Measurements from ENCODE around the gene SOX13. TPM values are rescaled to one million over a fixed set of nuclear protein-coding genes. Genes with fewer than 3 reads are reported as not detected.

Gene SOX13
- total and polyA plus RNA-seq, 9 of the 15 experiments (the other 6 are each of a cell fraction or from before 2014, with no cell fraction given): 0.03 to 0.35 (median 0.06) TPM; not detected in 5

DNA sequence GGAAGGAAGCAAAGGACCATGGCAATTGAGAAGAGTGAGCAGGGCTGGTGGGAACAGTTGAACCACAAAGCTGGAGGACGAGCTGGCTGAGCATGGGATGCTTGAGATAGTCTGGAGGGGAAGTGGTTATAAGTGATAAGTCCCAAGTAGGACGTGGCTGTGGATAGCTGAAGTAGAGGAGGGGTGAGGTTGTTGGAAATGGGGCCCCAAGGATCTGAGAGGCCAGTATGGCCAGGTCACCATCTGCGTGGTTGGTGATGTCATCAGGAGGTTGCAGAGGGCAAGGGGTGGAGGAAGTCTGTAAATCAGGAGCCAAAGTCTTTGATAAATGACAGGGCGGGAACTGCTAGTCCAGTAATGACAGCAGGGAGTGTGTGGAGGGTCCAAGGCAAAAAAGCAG is 104.2 kb downstream of the SOX13 start (continued):
- TF ChIP-seq, protein P1, sequence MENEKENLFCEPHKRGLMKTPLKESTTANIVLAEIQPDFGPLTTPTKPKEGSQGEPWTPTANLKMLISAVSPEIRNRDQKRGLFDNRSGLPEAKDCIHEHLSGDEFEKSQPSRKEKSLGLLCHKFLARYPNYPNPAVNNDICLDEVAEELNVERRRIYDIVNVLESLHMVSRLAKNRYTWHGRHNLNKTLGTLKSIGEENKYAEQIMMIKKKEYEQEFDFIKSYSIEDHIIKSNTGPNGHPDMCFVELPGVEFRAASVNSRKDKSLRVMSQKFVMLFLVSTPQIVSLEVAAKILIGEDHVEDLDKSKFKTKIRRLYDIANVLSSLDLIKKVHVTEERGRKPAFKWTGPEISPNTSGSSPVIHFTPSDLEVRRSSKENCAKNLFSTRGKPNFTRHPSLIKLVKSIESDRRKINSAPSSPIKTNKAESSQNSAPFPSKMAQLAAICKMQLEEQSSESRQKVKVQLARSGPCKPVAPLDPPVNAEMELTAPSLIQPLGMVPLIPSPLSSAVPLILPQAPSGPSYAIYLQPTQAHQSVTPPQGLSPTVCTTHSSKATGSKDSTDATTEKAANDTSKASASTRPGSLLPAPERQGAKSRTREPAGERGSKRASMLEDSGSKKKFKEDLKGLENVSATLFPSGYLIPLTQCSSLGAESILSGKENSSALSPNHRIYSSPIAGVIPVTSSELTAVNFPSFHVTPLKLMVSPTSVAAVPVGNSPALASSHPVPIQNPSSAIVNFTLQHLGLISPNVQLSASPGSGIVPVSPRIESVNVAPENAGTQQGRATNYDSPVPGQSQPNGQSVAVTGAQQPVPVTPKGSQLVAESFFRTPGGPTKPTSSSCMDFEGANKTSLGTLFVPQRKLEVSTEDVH (IDR thresholded peaks at IDR 0.05; ENCODE audit: low read depth, partially characterized antibody): peak; percentile 70
- TF ChIP-seq NR2C2 (CRISPR knock-in tag; IDR thresholded peaks at IDR 0.05) (peak; percentile 58), NR2C2 (tag; IDR thresholded peaks at IDR 0.05) (peak; percentile 84), NCOA4 (IDR thresholded peaks at IDR 0.05; ENCODE audit: partially characterized antibody) (no peak), ZNF707 (CRISPR knock-in tag; conservative IDR thresholded peaks at IDR 0.05) (no peak), JUNB (CRISPR knock-in tag; conservative IDR thresholded peaks at IDR 0.05) (peak; percentile 82), TBP (optimal IDR thresholded peaks at IDR 0.05; ENCODE audit: low read depth, low read length) (no peak), BRD9 (IDR thresholded peaks at IDR 0.05; ENCODE audit: low read depth, partially characterized antibody) (peak; percentile 43)
- TF ChIP-seq, protein P2, sequence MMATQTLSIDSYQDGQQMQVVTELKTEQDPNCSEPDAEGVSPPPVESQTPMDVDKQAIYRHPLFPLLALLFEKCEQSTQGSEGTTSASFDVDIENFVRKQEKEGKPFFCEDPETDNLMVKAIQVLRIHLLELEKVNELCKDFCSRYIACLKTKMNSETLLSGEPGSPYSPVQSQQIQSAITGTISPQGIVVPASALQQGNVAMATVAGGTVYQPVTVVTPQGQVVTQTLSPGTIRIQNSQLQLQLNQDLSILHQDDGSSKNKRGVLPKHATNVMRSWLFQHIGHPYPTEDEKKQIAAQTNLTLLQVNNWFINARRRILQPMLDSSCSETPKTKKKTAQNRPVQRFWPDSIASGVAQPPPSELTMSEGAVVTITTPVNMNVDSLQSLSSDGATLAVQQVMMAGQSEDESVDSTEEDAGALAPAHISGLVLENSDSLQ (IDR thresholded peaks at IDR 0.05): peak; percentile 94
- TF ChIP-seq, protein P3, sequence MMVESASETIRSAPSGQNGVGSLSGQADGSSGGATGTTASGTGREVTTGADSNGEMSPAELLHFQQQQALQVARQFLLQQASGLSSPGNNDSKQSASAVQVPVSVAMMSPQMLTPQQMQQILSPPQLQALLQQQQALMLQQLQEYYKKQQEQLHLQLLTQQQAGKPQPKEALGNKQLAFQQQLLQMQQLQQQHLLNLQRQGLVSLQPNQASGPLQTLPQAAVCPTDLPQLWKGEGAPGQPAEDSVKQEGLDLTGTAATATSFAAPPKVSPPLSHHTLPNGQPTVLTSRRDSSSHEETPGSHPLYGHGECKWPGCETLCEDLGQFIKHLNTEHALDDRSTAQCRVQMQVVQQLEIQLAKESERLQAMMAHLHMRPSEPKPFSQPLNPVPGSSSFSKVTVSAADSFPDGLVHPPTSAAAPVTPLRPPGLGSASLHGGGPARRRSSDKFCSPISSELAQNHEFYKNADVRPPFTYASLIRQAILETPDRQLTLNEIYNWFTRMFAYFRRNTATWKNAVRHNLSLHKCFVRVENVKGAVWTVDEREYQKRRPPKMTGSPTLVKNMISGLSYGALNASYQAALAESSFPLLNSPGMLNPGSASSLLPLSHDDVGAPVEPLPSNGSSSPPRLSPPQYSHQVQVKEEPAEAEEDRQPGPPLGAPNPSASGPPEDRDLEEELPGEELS (CRISPR knock-in tag; IDR thresholded peaks at IDR 0.05; ENCODE audit: borderline replicate concordance): peak; percentile 82; the same call in 1 of the 2 replicates

Other genes with a start within 250 kb of the SOX13 start
- gene SNRPE, start 211.5 kb upstream of the SOX13 start, total RNA-seq (2014; rRNA removed): 158 and 216 TPM in 2 replicates
- 595 and 636 TPM in 2 replicates for gene SNRPE, start 211.5 kb upstream of the SOX13 start, total RNA-seq (2014; rRNA removed; fragmentation: Illumina TruSeq; extraction: Trizol)
- 301 and 351 TPM in 2 replicates for gene SNRPE, start 211.5 kb upstream of the SOX13 start, total RNA-seq (2015; rRNA removed; fragmentation: Illumina TruSeq; extraction: Trizol)
- 442 and 541 TPM in 2 replicates for gene SNRPE, start 211.5 kb upstream of the SOX13 start, total RNA-seq (2021)
- gene SNRPE, start 211.5 kb upstream of the SOX13 start, polyA plus RNA-seq (2011; rRNA removed): 431 and 603 TPM in 2 replicates
- 376 and 415 TPM in 2 replicates for gene SNRPE, start 211.5 kb upstream of the SOX13 start, polyA plus RNA-seq (2014; fragmentation: Illumina TruSeq; extraction: Trizol)
- 1,000 to 10,000 TPM; 1,614 to 1,893 TPM for gene SNRPE, start 211.5 kb upstream of the SOX13 start, polyA plus RNA-seq (2014; fragmentation: Nextera tagmentation; extraction: Ambion mirVana)
- gene SNRPE, start 211.5 kb upstream of the SOX13 start, polyA plus RNA-seq (2014; rRNA removed): 381 and 487 TPM in 2 replicates
- 0.05 TPM in 1 of 2 replicates, not detected in the other for gene ETNK2, start 78.9 kb downstream of the SOX13 start, total RNA-seq (2014; rRNA removed)
- gene ETNK2, start 78.9 kb downstream of the SOX13 start, total RNA-seq (2014; rRNA removed; fragmentation: Illumina TruSeq; extraction: Trizol): not detected in 2 replicates
- gene ETNK2, start 78.9 kb downstream of the SOX13 start, total RNA-seq (2015; rRNA removed; fragmentation: Illumina TruSeq; extraction: Trizol): not detected in 2 replicates
- gene ETNK2, start 78.9 kb downstream of the SOX13 start, total RNA-seq (2021): 0.13 TPM in 2 replicates
- gene ETNK2, start 78.9 kb downstream of the SOX13 start, polyA plus RNA-seq (2011; rRNA removed): 0.38 and 0.51 TPM in 2 replicates
- gene ETNK2, start 78.9 kb downstream of the SOX13 start, polyA plus RNA-seq (2014; fragmentation: Illumina TruSeq; extraction: Trizol): 0.16 and 0.30 TPM in 2 replicates
- gene ETNK2, start 78.9 kb downstream of the SOX13 start, polyA plus RNA-seq (2014; fragmentation: Nextera tagmentation; extraction: Ambion mirVana): not detected
- 0.03 TPM in 1 of 2 replicates, not detected in the other for gene ETNK2, start 78.9 kb downstream of the SOX13 start, polyA plus RNA-seq (2014; rRNA removed)
- 2.7 and 3.6 TPM in 2 replicates for gene REN, start 93.2 kb downstream of the SOX13 start, total RNA-seq (2014; rRNA removed)
- gene REN, start 93.2 kb downstream of the SOX13 start, total RNA-seq (2014; rRNA removed; fragmentation: Illumina TruSeq; extraction: Trizol): 1.3 and 1.7 TPM in 2 replicates
- gene REN, start 93.2 kb downstream of the SOX13 start, total RNA-seq (2015; rRNA removed; fragmentation: Illumina TruSeq; extraction: Trizol): 8.6 and 9.9 TPM in 2 replicates
- 1.7 and 1.9 TPM in 2 replicates for gene REN, start 93.2 kb downstream of the SOX13 start, total RNA-seq (2021)
- gene REN, start 93.2 kb downstream of the SOX13 start, polyA plus RNA-seq (2011; rRNA removed): 0.73 and 5.8 TPM in 2 replicates
- gene REN, start 93.2 kb downstream of the SOX13 start, polyA plus RNA-seq (2014; fragmentation: Illumina TruSeq; extraction: Trizol): 2.9 and 3.1 TPM in 2 replicates
- gene REN, start 93.2 kb downstream of the SOX13 start, polyA plus RNA-seq (2014; fragmentation: Nextera tagmentation; extraction: Ambion mirVana): 1 to 10 TPM; 3.1 to 3.9 TPM
- gene REN, start 93.2 kb downstream of the SOX13 start, polyA plus RNA-seq (2014; rRNA removed): 1.9 and 2.0 TPM in 2 replicates
- gene KISS1, start 123.4 kb downstream of the SOX13 start, total RNA-seq (2014; rRNA removed): not detected in 2 replicates
- not detected in 2 replicates for gene KISS1, start 123.4 kb downstream of the SOX13 start, total RNA-seq (2014; rRNA removed; fragmentation: Illumina TruSeq; extraction: Trizol)
- not detected in 2 replicates for gene KISS1, start 123.4 kb downstream of the SOX13 start, total RNA-seq (2015; rRNA removed; fragmentation: Illumina TruSeq; extraction: Trizol)
- gene KISS1, start 123.4 kb downstream of the SOX13 start, total RNA-seq (2021): not detected in 2 replicates
- gene KISS1, start 123.4 kb downstream of the SOX13 start, polyA plus RNA-seq (2011; rRNA removed): 0.31 TPM in 1 of 2 replicates, not detected in the other
- not detected in 2 replicates for gene KISS1, start 123.4 kb downstream of the SOX13 start, polyA plus RNA-seq (2014; fragmentation: Illumina TruSeq; extraction: Trizol)
- gene KISS1, start 123.4 kb downstream of the SOX13 start, polyA plus RNA-seq (2014; fragmentation: Nextera tagmentation; extraction: Ambion mirVana): not detected
- not detected in 2 replicates for gene KISS1, start 123.4 kb downstream of the SOX13 start, polyA plus RNA-seq (2014; rRNA removed)
- not detected in 2 replicates for gene GOLT1A, start 140.9 kb downstream of the SOX13 start, total RNA-seq (2014; rRNA removed)
- gene GOLT1A, start 140.9 kb downstream of the SOX13 start, total RNA-seq (2014; rRNA removed; fragmentation: Illumina TruSeq; extraction: Trizol): not detected in 2 replicates
- gene GOLT1A, start 140.9 kb downstream of the SOX13 start, total RNA-seq (2015; rRNA removed; fragmentation: Illumina TruSeq; extraction: Trizol): not detected in 2 replicates
- not detected in 2 replicates for gene GOLT1A, start 140.9 kb downstream of the SOX13 start, total RNA-seq (2021)
- gene GOLT1A, start 140.9 kb downstream of the SOX13 start, polyA plus RNA-seq (2011; rRNA removed): not detected in 2 replicates
- gene GOLT1A, start 140.9 kb downstream of the SOX13 start, polyA plus RNA-seq (2014; fragmentation: Illumina TruSeq; extraction: Trizol): not detected in 2 replicates
- gene GOLT1A, start 140.9 kb downstream of the SOX13 start, polyA plus RNA-seq (2014; fragmentation: Nextera tagmentation; extraction: Ambion mirVana): not detected
- not detected in 2 replicates for gene GOLT1A, start 140.9 kb downstream of the SOX13 start, polyA plus RNA-seq (2014; rRNA removed)